GM21515 (cell line): Measurements from ENCODE around the gene GPC5.
"Not testable (repeated sequence)": the region's sequence is repeated elsewhere in the genome, so short reads cannot be mapped to it uniquely, and the experiment has no call there.

Experiments used
- ATAC-seq: cut with Tn5 transposase; IDR thresholded peaks from one replicate; pipeline ENCODE4 v1.9.1; 2021; ENCODE audit not compliant: unreplicated experiment

GPC5 gene

DNA sequence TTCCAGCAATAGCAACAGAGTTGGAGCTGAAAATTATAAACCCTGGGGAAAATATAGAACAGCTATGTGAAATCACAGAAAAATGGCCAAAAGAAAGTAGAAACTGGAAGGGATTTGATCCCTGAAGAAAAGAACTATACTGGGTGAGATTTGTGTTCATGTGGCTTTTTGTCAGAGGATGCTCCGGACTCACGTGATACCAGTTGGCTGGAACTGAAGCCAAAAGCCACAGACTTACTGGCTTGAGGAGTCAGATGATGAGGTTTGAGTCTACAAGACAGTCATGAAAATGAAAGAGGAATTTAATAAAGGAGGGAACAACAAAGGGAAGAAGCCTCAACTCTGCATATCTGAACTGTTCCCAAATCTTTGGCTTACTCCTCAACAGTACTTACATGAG is 427.1 kb downstream of the GPC5 start:
- no peak for ATAC-seq

DNA sequence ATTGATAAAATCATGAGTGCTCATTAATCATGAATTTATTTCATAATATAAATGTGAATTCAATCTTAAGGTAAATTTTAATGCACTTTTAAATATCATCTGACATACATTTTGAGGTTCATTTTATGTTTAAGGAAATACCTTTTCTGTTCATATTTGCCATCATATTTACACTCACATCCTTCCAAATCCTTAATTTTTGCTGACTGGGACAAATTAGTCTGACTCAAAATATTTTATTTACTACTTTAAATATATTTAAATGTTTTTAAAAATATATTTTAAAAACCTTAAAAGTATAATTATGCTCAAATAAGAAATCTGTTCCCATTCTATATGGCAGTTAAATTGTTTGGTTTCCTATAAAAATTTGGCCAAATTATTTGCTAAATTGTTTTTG is 438.1 kb downstream of the GPC5 start:
- ATAC-seq: no peak

DNA sequence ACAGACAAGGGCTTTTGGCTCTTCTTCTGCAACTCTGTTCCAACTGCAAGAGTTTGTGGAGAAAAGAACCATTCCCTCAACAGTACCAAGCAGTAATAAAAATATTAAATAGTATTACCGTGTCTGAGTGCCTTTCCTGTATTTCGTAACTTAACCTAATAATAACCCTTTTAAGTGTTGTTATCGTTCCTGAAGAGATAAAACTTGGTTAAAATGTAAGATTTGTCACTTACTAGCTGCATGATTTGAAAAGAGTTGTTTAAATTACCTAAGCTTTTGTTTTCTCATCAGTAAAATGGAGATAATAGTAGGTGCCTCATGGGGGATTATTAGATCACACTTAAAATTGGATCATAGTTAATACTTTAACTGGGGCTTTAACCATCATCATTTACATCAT is 447.2 kb downstream of the GPC5 start:
- no peak for ATAC-seq

DNA sequence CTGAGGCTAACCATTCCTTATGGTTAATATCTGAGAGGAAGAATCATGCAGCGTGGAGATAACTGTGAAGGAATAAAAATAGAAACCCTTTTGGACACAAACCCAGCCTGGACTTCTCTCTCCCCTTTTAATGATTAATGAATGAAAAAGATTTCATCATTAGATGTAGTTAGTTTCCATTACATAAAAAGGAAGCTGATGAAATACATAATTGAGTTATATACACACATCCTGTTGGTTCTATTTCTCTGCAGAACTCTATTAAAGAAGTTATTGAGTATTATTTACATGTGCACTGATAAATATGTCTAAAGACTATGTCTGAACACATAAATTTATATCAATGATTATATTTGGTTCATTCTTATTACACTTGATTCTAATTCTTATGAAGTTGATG is 465.3 kb downstream of the GPC5 start:
- no peak for ATAC-seq

DNA sequence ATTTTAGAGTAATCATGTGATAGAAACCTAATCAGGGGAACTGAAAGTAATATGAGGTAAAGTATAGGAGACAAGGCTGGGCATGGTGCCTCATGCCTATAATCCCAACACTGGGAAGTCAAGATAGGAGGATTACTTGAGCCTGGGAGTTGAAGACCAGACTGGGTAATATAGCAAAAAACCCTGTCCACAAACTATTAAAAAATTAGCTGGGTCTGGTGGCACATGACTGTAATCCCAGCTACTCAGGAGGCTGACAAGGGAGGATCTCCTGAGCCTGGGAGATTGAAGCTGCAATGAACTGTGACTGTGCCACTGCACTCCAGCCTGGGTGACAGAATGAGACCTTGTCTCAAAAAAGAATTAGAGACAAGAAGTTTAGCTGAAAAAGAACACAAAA is 469.9 kb downstream of the GPC5 start:
- no peak for ATAC-seq

DNA sequence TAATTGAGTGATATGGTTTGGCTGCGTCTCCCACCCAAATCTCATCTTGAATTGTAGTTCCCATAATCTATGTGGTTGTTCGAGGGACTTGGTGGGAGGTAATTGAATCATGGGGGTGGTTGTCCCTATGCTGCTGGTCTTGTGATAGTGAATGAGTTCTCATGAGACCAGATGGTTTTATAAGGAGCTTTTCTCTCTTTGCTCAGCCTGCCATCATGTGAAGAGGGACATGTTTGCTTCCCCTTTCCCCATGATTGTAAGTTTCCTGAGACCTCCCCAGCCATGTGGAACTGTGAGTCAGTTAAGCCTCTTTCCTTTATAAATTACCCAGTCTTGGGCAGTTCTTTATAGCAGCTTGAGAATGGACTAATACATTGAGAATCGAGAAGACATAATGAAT is 480.1 kb downstream of the GPC5 start:
- no peak for ATAC-seq

DNA sequence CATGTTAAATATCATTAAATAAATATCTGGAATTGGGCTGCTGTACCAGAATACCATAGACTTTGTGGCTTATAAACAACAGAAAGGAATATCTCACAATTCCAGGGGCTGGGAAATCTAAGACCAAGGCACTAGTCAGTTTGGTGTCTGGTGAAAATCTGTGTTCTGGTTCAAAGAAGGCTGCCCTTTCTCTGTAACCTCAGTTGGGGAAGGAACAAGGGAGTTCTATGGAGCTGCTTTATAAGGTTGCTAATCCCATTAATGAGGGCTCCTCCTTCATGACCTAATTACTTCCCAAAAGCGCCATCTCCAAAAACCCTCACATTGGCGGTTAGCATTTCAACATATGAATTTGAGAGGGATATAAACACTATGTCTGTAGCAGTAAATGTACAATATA is 480.9 kb downstream of the GPC5 start:
- no peak for ATAC-seq

DNA sequence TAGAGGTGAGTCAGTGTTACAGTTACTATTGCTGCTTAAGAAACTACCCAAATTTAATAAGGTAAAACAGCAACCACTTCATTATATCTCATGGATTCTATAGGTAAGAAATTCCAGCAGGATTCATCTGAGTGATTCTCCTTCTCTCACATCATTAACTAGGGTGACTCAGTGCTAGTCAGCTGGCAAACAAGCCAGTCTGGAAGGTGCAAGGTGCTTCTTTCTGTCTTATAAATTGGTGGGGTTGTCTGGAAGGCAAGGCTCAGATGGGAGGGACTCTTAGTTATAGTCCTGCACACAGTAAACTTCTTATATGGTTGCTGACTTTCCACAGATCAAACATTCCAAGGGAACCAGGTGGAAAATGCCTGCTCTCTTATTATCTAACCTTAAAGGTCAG is 484.5 kb downstream of the GPC5 start:
- ATAC-seq: no peak

DNA sequence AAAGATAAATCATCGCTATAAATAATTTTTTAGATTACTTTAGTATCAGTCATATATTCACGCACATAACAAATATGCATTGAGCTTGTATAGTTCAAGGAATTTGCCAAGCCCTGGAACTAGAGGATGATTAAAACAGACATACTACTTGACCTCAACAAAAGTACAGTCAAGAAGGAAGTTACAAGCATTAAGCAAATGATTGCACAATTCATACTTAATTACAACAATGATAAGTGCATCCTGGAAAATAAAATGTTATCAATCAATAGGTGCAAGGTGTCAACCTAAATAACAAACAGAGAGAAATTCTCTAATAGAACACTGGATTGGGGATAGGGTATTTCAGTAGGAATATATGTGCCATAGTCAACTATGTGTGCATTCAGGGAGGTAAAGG is 491.2 kb downstream of the GPC5 start:
- no peak for ATAC-seq

DNA sequence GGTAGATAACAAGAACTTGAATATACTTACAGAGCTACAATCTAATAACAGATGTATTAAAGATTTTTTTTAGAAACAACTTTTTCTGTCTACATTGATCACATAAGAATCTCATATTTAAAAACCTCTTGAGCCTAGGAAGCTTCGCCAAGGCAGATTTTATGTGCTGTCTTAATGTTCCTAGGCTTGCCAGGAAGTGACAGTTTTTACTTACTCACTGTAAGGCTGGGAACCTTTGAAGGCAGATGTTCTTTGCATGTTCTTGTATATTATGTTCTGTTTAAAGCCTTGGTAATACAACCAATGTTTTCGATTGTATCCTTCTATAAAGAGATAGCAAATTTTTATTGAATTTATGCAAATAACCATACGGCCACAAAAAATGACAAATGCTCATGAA is 492.7 kb downstream of the GPC5 start:
- no peak for ATAC-seq

DNA sequence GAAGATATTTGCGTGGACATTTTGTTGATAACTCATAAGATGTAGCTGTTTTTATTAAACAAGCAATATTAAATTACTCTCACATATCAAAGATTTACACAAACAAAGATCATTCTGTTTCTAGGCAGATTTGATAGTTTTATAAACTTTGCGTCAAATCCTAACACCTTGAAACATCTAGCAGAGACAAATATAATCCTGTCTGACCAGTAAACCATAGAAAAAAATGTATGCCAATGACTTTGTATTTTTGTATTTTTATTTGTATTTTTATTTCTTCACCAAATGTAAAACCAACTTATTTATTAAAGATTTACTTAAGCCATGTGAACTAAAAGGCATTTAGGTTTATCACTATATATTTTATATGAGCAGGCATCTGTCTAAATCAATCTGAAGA is 494.6 kb downstream of the GPC5 start:
- no peak for ATAC-seq

DNA sequence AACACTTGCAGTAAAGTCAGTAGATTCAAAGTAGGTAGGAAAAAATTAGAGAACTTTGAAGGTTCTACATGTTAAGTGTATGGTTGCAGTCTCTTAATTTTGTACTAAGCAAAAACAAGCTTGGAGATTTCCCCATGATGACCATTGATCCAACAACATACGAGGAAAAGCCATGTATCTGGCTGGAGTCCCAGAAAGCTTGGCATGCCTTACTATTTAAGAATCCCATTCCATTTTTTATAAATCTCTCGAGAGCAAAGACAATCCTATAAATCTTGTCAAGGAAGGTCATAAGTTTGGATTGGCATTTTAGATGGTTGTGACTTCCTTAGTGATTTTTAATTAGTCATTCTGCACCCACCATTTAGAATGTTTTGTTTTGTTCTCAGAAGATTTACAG is 495.9 kb downstream of the GPC5 start:
- no peak for ATAC-seq

DNA sequence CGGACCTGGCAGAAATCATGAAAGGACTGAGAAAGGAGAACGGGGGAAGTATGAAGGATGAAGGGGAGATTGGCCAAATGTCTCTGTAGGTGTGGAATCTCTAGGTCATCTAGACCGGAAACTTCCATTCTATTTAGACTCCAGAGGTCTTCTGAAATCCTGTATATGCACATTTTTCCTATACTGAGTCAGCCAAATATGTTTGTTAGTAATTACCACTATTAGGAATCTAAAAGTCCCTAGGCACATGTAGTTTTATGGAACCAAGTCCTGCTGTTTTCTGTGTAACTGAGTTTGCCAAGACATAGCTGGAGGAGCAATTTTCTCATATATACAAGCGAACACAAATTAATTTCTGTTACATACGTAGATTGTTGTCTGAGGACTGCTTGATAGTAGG is 498.1 kb downstream of the GPC5 start:
- ATAC-seq: no peak

DNA sequence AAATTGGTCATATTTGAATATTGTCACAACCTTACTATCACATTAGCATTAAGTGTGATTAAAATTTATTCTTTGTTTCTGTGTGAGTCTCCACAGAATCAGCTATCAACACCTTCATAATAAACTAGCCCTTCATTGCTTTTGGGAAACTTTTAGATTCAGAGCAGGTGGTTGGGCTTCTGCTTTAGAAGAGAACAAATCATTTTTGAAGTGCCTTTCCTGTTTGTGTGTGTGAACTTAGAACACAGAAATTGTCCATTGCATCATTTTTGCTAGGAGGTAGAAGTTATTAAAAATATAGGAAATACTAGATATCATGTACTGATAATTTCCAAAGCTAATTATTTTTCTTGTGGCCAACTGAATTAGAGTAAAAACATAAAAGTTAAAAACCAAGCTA is 500.6 kb downstream of the GPC5 start:
- not testable (repeated sequence) for ATAC-seq

DNA sequence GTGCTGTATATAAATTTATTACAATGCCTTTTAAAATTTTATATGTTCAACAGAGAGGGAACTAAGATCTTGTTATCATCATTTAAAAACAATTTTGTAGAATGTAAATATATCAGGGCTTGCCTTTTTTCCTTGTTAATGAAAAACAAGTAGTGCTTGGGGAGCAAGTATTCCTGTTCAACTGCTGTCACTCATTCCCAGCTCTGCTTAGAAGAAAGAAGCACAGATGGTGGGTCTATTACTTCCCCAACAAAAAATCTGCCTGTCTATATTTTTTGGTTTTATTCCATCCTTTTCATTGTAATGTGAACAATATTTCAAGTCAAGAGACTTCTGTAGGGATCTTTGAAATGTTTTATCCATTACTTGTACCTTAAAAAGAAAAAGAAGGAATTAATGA is 503.9 kb downstream of the GPC5 start:
- ATAC-seq: no peak

DNA sequence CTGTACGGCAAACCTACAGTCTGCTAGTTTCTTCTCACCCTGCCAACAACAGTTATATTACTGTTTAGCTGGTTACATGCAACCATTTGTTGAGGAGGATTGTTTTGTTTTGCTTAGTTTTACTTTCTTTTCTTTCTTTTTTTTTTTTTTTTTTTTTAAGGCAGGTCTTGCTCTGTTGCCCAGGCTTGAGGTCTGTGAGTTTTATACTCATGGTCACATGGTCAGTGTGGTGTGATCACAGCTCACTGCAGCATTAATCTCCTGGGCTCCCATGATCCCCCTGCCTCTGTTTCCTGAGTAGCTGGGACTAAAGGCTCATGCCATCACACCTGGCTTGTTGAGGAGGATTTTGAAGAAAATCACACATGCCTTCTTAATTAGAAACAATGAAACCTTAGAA is 505.6 kb downstream of the GPC5 start:
- peak; percentile 73 for ATAC-seq

DNA sequence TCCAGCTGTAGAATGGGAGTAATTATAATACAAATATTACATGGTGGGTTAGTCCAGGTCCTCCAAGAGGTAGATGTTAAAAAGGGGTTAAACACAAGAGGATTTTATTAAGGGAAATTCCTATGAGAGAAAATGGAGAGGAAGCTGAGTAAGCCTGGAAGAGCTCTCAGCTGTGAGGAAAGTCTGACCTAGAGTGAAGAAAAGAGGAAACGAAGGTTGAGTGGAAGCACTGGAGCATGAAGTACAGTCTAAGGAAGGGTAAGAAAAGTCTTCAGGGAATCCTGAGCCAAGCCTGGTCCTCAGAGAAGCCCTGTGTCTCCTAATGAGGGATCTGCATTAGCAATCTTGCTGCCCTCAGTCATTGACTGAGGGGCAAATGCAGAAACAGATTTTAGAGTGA is 506.2 kb downstream of the GPC5 start:
- no peak for ATAC-seq

DNA sequence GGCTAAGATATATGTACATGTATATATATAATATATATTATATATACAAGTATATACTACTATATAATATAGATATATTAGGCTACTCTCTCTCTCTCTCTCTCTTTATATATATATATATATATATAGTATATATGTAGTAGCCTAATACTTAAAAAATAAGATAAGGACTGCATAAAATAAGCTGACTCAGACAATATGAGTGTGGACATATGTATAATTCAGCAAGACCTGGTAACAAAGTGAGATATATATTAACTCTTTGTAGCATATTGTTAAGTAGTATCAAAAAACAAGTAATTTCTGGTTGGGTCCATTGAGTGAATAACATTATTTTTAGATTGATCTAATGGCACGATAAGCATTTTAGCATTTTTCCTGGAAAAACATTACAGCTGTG is 509.0 kb downstream of the GPC5 start:
- no peak for ATAC-seq

DNA sequence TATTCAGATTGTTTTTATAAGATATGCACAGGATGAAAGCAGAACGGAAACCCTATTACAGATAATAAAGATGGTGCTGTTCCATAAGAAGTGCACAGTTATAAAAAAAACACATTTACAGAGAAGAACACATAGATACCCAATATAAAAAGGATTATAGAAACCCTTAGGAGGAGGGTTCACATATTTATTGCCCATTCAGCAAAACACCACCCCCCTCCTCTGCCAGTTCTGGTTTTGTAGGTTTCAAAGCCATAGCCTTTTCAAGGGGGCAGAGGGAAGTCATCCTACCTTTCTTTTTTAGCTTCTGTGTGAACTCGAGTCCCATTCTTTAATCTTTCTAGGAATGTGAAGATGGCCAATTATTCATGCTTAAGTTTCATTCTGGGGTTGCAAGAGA is 511.2 kb downstream of the GPC5 start:
- no peak for ATAC-seq

DNA sequence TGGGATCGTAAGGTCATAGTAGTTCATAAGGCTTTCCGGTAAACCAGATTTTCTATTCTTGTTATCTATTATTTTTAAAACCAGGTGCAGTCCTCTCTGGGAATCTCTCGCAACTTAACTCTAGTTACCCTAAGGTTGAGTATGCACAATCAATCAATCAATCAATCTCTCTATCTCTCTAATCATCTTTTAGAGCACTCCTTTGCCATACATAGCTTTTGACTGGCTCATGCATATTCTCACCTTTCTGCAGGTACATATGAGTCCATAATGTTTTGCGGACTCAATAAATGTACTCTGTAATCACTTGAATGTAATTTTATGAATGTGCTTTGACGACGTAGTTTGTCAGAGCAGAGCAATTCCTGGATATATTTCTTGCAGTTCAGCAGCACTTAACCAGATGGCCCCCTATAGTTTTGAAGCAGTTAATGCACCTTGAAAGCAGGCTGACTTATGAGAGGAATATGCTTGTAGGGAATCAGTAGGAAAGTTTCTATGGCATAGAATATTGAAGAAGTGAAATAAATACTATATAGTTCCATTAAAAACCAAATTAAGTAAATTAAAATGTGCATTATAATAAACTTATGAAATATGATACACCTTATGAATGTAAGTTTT is 524.7 kb downstream of the GPC5 start:
- no peak for ATAC-seq

DNA sequence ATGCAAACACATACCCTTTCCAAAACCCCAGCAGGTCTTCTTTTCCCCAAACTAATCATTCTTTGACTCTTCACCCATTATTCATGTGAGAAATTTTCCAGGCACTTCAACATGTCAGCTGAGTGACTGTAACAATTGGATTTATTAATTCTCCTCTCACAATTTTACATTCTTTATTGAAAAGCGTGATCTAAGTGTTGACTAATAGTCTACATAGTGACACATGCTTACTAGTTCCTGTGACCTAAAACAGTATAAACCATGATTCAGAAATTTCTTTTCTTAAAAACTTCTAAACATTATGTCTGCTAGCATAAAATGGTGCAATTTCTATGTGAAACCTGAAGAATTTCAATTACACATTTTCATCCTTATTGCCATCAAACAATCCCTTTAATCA is 532.3 kb downstream of the GPC5 start:
- ATAC-seq: no peak

DNA sequence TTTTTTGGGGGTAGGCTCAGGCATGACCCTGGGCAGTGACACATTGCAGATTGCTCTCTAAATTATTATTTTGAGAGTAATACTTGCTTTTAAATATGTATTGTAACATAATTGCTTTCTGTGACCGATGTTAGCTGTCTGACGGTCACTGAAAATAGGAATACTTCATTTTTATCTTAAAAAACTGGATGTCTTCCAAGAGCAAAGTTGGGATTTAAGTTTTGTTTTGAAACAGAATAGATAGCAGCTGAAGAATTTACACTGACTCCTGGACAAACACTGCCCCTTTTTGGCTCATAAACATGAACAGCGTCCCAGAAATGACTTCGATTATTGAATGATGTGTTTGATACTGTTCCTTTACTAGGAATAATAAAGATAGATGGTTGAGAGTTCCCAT is 535.9 kb downstream of the GPC5 start:
- ATAC-seq: no peak

DNA sequence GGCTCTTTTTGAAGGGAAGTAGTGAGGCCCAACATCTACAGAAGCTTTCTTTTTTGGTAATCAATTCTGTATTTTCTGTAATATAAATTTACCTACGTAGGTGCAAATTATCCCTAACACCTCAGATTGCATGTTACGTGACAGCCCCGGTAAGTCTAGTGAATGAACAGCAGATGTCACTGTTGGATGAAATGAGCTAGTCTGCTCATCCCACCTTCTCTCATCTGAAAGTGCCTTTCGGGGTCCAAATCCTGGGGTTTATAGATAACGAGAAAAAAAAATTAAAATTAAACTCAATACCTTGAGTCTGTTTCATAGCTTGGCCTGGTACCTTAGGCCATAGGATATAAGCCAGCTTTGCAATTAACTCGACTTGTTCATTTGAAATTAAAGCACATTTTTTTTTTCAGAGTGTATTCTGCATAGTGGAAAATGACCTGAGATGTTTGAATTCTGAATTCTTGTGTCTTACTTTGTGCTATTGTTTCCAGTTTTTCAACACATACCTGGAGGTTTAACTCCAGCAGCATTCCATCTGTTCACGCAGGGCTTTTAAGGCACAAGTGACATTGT is 548.2 kb downstream of the GPC5 start:
- no peak for ATAC-seq
